GM12873 (cell line): ENCODE measurements around the gene KCNMA1.

Experiments used
- CTCF ChIP-seq: IDR thresholded peaks from 2 replicates; pipeline ENCODE4 v1.5.1; 2012; ENCODE audit warnings: low read depth, mild to moderate bottlenecking, moderate library complexity, low read length, control low read depth; ENCODE audit not compliant: insufficient read depth; ENCODE audit errors: missing control alignments

Gene KCNMA1

DNA sequence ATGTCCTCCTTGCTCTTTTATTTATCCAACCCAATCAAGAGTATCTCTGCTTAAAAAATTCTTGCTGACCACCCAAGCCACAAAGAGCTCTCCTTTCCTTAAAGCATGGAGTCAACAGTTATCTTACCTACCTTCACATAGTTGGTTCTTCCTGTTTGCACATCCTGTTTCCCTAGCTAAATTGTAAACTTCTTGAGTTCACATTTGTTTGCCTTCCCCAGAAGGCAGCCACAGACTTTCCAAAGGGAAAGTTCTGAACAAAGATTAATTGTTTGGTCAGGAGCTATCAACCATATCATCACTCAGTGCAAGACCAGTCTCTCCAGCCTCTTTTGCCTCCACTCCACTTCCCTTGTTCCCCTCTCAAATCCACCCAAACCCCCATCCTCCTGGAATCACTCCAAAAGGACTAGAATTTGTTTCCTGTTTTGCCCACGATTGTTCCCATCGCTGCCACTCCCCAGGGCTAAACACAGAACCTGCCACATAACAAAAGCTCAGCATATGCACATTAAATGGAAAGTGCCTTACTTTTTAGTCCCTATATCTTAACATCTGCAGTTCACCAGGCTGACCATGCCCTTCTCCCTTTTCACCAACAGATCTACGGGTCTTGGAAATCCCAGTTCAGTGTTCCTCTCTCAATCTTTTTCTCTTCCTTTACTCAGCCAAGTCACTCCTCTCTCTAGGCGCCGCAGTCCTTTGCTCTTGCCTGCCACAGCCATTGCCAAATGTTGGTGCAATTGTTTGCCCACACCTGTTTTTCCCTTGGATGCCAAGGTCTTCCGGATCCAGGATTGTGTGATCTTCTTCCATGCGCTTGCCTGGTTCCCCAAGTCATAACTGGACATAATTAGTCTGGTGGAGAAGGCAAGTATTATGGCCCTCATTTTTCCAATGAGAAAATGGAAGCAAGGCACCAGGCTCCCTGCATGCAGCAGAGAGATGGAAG is 265.5 kb downstream of the KCNMA1 start:
- no peak for TF ChIP-seq CTCF

DNA sequence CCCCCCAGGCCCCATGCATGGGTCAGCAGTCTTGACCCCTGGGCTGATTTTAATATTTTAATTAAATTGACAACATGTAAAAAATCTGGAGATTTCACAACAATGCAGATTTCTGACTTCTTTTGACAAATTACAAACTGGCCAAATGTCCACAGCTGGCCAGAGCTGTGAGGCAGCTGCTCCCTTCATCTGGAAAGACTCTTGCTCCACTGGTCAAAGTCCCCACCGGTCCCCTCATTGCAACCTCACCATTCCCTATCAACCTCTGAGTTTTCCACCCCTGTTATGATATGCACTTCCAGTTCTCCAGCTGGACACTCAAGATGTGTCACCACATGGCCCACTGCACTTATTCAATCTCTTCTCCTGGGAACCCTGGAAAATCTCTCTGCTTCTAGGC is 266.2 kb downstream of the KCNMA1 start:
- no peak for TF ChIP-seq CTCF

DNA sequence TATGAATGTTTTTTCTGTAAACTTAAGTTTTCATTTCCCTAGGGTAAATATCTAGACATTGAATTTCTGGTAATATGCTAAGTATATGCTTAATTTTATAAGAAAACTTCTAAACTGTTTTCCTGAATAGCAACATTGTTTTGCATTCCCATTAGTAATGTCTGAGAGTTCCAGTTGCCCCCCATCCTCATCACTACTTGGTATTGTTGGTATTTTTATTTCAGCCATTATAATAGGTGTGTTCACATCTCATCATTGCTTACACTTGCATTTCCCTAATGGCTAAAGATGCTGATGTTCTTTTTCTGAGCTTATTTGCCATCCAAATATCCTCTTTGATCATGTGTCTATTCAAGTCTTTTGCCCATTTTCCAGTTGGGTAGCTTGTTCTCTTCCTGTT is 269.6 kb downstream of the KCNMA1 start:
- no peak for TF ChIP-seq CTCF

GRCh38 chr10:77363210-77363609 is 274.4 kb downstream of the KCNMA1 start:
- TF ChIP-seq CTCF, result no peak

DNA sequence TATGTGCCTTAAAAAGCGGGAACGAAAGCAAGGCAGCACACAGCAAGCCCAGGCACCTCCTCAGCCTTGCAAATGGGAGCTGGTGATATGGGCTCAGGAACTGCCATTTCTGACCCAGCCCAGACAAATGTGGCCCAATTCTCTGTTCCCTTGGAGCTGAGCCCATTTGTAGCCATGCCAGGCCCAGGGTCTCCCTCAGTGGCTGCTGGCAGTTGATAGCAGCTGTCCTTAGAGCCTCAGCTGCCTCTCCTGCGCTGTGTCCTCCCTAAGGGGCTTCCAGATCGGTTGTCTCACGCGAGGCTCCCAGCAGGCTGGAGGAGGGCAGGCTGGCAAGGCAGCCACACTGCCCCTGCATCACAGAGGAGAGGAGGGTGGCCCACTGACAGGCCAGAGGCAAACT is 275.8 kb downstream of the KCNMA1 start:
- no peak for TF ChIP-seq CTCF

GRCh38 chr10:77361426-77361825 is 276.2 kb downstream of the KCNMA1 start:
- no peak for TF ChIP-seq CTCF

DNA sequence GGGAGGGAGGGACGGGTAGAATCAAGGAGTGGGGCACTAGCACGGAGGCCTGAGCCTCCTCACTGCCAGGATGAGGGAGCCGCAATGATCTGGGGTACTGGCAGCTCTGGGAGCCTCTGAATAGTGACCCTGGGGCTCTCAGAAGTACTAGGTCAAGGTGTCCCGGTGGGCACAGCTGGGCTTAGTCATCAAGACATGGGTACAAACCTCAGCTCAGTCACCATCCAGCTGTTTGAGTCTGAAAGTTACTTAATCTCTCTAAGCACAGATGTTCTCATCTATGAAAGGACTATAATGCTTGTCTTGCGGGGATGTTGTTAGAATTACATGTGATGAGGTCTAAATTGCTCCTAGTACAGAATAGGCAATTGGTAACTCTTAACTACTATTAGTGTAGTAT is 276.8 kb downstream of the KCNMA1 start:
- TF ChIP-seq CTCF, result no peak
